ENCODE measurements around the gene OR52E1. TPM values are rescaled to one million over a fixed set of nuclear protein-coding genes. Genes with fewer than 3 reads are reported as not detected.
A peak's percentile ranks its signal among the peaks of the same experiment; 100 is the strongest.

Gene OR52E1
- total RNA-seq, 2 donors from 2014 or later: not detected

GRCh38 chr11:5071799-5072198 lies 2.4 kb downstream of the OR52E1 start:
- H3K4me1 Mint-ChIP-seq: peaks cover 4% of the 10 kb centered on the region
- WGBS, 2 experiments (ENCODE audit: insufficient coverage in 1 of 2, insufficient read length in 1 of 2): 71 to 80% methylated on average over 1 to 3 of the region's 3 CpGs

GRCh38 chr11:5081405-5081804 lies 12.0 kb downstream of the OR52E1 start:
- Histone ChIP-seq H3K4me1 (ENCODE audit: control insufficient read depth, insufficient read depth, low read length) (no peaks in the 10 kb centered on the region), H3K27me3 (ENCODE audit: control insufficient read depth, insufficient read depth, low read length, poor library complexity, severe bottlenecking) (no peaks in the 10 kb centered on the region), H3K27ac (ENCODE audit: low read depth, low read length) (no peak overlapping the region), H3K9ac (ENCODE audit: extremely low read depth, low read length, poor library complexity, severe bottlenecking) (no peak overlapping the region), H3K4me3 (ENCODE audit: low read length) (no peak overlapping the region), H3K9me3 (ENCODE audit: control insufficient read depth, low read length) (no peaks in the 10 kb centered on the region), H3K36me3 (ENCODE audit: control insufficient read depth, insufficient read depth, low read length) (no peaks in the 10 kb centered on the region)
- no peaks in the 10 kb centered on the region for H3K9me3 Mint-ChIP-seq
- no peak overlapping the region for H3K27ac Mint-ChIP-seq
- H3K4me3 Mint-ChIP-seq: no peak overlapping the region
- H3K36me3 Mint-ChIP-seq (ENCODE audit: low read depth): no peaks in the 10 kb centered on the region
- H3K4me1 Mint-ChIP-seq: no peaks in the 10 kb centered on the region
- no peaks in the 10 kb centered on the region for H3K27me3 Mint-ChIP-seq (ENCODE audit: insufficient read depth)
- DNase-seq: no peak
- 90% methylated on average over 2 of the region's 2 CpGs; no CpG with 5 or more reads in 1 of the 2 experiments for WGBS, 2 experiments (ENCODE audit: insufficient coverage in 1 of 2, insufficient read length in 1 of 2)
- TF ChIP-seq, protein P1, sequence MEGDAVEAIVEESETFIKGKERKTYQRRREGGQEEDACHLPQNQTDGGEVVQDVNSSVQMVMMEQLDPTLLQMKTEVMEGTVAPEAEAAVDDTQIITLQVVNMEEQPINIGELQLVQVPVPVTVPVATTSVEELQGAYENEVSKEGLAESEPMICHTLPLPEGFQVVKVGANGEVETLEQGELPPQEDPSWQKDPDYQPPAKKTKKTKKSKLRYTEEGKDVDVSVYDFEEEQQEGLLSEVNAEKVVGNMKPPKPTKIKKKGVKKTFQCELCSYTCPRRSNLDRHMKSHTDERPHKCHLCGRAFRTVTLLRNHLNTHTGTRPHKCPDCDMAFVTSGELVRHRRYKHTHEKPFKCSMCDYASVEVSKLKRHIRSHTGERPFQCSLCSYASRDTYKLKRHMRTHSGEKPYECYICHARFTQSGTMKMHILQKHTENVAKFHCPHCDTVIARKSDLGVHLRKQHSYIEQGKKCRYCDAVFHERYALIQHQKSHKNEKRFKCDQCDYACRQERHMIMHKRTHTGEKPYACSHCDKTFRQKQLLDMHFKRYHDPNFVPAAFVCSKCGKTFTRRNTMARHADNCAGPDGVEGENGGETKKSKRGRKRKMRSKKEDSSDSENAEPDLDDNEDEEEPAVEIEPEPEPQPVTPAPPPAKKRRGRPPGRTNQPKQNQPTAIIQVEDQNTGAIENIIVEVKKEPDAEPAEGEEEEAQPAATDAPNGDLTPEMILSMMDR (conservative IDR thresholded peaks at IDR 0.05): no peak

More at GRCh38 chr11:5071799-5072198, 2.4 kb downstream of the OR52E1 start:
- Histone ChIP-seq H3K4me1 (ENCODE audit: control insufficient read depth, insufficient read depth, low read length) (no peaks in the 10 kb centered on the region), H3K27ac (ENCODE audit: low read depth, low read length) (no peak overlapping the region), H3K36me3 (ENCODE audit: control insufficient read depth, insufficient read depth, low read length) (no peaks in the 10 kb centered on the region), H3K4me3 (ENCODE audit: low read length) (no peak overlapping the region), H3K9ac (ENCODE audit: extremely low read depth, low read length, poor library complexity, severe bottlenecking) (no peak overlapping the region), H3K27me3 (ENCODE audit: control insufficient read depth, insufficient read depth, low read length, poor library complexity, severe bottlenecking) (no peaks in the 10 kb centered on the region), H3K9me3 (ENCODE audit: control insufficient read depth, low read length) (no peaks in the 10 kb centered on the region)
- no peak overlapping the region for H3K4me3 Mint-ChIP-seq
- H3K27ac Mint-ChIP-seq: no peak overlapping the region
- DNase-seq: peak; percentile 66
- H3K27me3 Mint-ChIP-seq (ENCODE audit: insufficient read depth): no peaks in the 10 kb centered on the region
- H3K36me3 Mint-ChIP-seq (ENCODE audit: low read depth): no peaks in the 10 kb centered on the region
- TF ChIP-seq, protein P1 (conservative IDR thresholded peaks at IDR 0.05): peak; percentile 50
- H3K9me3 Mint-ChIP-seq: no peaks in the 10 kb centered on the region

- H3K9me3 ChIP-seq (ENCODE audit: control insufficient read depth, low read length): no peaks in the 10 kb centered on the region
- TF ChIP-seq, protein P1 (conservative IDR thresholded peaks at IDR 0.05): no peak
- H3K27ac ChIP-seq (ENCODE audit: low read depth, low read length): no peak overlapping the region
- no peak overlapping the region for H3K4me3 Mint-ChIP-seq
- no peaks in the 10 kb centered on the region for H3K36me3 ChIP-seq (ENCODE audit: control insufficient read depth, insufficient read depth, low read length)
- H3K27me3 Mint-ChIP-seq (ENCODE audit: insufficient read depth): no peaks in the 10 kb centered on the region
- no peaks in the 10 kb centered on the region for H3K4me1 ChIP-seq (ENCODE audit: control insufficient read depth, insufficient read depth, low read length)
- no peak for DNase-seq
- no peaks in the 10 kb centered on the region for H3K9me3 Mint-ChIP-seq
- no peaks in the 10 kb centered on the region for H3K27me3 ChIP-seq (ENCODE audit: control insufficient read depth, insufficient read depth, low read length, poor library complexity, severe bottlenecking)
- H3K27ac Mint-ChIP-seq: no peak overlapping the region
- no peak overlapping the region for H3K9ac ChIP-seq (ENCODE audit: extremely low read depth, low read length, poor library complexity, severe bottlenecking)
- H3K4me1 Mint-ChIP-seq: peaks cover 15% of the 10 kb centered on the region
- no peaks in the 10 kb centered on the region for H3K36me3 Mint-ChIP-seq (ENCODE audit: low read depth)
- H3K4me3 ChIP-seq (ENCODE audit: low read length): no peak overlapping the region
These were observed 14.2 kb downstream of the OR52E1 start for GRCh38 chr11:5083602-5084001.
